GM19043 (cell line): ENCODE data around the gene TRMU.
"Not testable (repeated sequence)": the region's sequence is repeated elsewhere in the genome, so short reads cannot be mapped to it uniquely, and the experiment has no call there.

Source experiments
- ATAC-seq: cut with Tn5 transposase; IDR thresholded peaks from one replicate; pipeline ENCODE4 v1.9.1; 2021; ENCODE audit warnings: low read depth; ENCODE audit not compliant: unreplicated experiment

Gene TRMU

DNA sequence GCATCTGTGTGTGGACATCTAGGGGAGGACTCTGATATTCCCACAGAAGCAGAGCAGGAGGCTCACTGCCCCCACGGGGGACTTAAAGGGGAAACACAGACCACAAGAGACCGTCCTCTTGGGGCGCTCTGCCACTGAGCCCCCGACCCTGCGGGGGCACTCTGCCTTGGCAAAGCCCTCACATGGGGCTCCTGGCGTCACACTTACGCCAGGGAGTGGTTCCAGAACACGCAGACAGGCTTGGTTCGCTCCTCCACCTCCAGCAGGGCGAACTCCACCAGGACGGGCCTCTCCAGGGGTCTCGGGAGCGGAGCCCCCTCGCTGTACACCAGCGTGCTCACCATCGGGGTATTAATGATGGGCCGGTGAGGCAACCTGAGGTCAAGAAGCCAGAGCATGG is 45.1 kb downstream of the TRMU start:
- ATAC-seq = no peak

DNA sequence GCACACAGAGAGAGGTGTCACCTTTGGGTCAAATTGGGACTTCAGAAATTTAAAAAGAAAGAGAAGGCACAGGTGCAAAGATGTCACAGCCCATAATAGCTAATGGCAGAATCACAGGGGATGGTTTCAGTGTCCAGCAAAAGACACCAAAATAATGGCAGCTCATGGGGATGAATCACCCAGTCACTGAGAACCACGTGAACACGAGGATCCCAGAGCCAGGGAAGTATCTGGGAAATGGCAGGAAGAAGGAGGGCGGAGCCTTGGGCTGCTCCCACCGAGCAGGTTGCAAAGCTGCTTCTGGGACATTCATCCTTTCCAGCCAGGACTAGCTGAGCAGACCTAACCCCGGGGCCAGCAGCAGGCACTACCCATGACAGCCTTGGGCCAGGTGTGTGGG is 45.6 kb downstream of the TRMU start:
- no peak for ATAC-seq

DNA sequence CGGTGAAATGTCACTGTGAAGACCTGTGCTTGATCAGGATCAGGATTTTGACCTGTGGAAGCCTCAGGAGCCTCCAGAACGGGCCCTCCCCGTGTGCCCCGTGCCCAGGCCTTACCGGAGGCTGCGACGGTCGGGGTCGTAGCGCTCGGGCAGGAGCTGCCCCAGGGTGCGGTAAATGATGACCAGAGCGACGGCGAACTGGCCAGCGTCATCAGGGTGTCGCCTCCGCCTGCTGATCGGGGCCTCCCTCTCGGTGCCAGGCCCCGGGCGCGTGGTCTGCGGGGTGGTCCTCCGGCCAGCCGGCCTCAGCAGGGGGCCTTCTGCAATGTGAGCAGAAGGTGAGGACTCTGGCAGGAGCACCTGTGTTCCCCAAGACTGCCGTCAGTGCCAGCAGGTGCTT is 46.2 kb downstream of the TRMU start:
- no peak for ATAC-seq

DNA sequence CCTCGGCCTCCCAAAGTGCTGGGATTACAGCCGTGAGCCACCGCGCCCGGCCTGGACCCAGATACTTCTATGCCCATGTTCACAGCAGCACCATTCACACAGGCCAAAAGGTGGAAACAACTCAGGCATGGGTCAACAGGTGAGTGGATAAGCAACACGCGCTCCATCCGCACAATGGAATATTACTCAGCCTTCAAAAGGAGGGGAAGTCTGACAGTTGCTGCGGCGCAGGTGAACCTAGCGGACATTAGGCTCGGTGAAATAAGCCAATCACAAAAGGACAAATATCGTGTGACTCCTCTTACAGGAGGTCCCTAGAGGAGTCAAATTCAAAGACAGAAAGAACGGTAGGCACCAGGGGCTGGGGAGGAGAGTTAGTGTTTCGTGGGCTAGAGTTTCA is 47.0 kb downstream of the TRMU start:
- ATAC-seq = no peak

DNA sequence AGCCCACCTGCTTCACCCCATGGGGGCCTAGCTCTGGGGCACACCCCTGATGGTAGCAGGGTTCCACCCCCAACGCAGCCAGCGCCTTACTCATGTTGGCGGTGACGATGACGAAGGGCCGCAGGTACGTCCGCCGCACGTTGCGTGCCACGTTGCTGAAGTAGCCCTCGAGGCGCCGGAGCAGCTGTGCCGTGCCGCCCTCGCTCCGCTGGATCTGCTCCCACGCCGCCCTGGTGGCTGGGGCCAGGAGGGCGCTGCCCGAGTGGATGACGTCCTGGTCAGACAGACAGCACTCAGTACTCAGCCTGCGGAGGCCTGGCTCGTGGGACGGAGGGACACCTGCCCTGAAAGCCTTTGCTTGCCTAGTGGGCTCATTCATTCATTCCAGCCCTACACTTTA is 50.8 kb downstream of the TRMU start:
- ATAC-seq = no peak

DNA sequence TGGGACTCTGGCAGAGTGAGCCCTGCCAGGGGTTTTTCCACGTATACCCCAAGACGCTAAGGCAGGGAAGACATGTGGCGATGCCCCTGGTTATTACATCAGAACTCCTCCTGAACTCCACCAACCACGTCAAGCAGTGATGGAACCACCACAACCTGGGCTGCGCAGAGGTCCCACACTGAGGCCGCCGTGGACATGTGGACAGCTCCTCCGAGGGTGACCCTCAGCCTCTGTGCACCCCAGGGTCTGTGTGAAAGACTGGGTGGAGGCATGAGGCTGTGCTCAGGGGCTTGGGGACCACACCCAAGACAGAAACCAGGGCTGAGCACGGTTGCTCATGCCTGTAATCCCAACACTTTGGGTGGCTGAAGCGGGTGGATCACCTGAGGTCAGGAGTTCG is 52.2 kb downstream of the TRMU start:
- no peak for ATAC-seq

DNA sequence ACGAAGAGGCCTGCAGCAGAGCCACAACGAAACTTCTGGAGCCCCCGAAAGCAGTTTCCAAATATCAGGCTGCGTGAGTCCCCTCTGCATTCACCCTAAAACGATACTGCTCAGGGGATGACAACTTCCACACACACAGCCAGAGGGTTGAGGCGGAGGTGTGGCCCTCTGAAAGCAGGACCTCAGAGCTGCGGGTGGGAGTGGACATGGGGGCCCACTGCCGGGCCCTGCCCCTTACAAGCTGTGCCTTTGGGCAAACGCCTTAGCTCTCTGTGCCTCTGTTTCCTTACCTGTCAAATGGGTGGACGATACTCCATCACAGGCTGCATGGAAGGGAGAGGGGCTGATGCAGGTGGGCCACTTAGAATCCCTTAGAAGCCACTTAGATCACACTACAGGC is 53.1 kb downstream of the TRMU start:
- ATAC-seq = no peak

DNA sequence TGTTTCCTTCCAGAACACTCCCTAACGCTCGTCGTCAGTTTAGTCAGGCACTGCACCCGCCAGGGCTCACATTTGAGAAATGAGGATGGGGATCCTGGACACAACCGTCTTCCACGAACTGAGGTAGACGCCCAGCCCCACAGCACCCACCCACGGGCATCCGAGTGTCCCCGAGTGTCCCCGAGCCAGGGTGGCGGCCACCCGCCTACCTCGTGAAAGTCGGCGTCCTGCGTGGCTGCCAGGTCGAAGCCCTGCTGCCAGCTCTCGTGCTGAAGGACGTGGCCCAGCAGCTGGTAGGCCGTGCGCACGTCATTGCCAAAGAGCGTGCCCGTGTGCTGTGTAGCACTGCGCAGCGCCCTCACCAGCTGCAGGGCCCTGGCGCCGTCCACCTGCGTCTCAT is 53.6 kb downstream of the TRMU start:
- no peak for ATAC-seq

DNA sequence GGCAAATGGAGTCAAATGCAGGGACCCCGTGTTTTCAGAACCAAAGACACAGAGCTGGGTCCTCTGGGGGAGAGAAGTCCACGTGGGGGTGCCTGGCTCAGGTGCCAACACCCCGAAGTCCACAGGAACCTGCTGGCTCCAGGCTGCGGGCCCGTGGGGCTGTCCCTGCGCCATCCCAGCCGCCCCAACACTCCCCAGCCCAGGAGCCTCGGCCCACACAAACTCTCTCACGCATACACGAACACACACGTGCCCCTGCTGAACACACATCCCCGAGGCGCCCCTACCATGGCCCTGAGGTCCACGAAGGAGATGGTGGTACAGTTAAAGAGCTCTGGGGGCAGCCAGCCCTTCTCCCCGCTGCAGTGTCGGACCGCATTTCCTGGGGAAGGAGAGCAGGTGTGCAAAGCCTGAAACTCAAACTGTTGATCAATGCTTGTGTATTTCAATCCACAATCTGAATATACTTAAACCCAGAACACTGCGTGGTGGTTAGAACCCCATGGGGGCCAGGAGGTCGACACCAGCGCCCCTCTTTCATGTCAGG is 54.7 kb downstream of the TRMU start:
- ATAC-seq = no peak

DNA sequence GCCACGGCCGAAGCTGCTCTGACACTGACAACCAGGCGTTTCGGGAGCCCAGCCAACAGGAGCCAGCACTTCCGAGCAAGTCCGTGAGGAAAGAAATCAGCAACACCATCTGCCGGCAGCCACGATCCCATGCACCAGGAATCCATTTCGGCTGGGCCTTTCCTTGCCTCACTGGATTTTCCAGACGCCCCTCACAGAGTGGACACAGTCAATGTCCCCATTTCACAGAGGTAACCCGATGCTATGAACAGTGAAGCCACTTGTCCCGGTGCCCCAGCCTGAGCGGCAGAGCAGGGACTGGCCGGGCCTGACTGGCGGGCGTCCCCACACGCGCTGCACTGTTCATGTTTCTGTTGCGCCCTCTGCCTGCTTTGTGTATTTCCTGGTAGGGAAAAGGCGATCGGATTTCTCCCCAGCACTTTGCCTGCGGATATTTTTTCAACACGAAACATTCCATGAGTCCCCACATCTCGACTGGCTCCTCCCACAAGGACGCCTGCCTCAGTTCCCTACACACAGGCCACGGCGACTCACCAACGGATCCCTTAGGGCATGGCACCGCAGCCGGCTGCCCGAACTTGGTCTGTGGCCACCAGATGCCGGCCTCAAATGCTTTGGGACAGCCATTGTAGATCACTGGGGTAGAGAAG is 55.3 kb downstream of the TRMU start:
- ATAC-seq = no peak

DNA sequence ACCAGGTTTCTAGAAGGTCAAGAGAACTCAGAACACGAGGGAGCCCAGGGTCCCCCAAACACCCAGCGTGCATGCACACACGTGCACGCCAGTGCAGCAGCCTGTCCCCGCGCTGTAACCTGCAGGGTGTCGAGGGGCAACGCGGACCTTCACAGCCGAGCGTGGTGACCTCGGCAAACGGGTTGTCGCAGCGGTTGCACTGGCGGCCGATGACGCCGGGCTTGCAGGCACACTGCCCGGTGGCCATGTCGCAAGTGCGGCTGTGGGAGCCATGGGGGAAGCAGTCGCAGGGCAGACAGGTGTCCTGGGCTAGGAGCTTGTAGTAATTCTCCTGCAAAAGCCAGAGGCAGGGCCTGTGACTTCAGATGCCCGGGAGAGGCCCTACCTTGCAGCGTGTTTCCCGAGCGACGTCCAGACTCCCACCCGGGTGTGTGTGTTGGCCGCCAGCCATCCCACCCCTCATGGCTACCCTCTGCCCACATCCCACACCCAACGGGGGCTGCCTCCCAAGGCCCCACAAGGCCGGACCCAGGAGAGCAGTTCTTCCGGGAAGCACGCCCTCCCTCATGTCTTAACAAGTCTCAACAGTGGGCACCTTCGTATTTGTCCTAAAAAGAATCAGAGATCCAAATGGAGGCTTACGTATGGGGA is 56.1 kb downstream of the TRMU start:
- ATAC-seq = no peak

DNA sequence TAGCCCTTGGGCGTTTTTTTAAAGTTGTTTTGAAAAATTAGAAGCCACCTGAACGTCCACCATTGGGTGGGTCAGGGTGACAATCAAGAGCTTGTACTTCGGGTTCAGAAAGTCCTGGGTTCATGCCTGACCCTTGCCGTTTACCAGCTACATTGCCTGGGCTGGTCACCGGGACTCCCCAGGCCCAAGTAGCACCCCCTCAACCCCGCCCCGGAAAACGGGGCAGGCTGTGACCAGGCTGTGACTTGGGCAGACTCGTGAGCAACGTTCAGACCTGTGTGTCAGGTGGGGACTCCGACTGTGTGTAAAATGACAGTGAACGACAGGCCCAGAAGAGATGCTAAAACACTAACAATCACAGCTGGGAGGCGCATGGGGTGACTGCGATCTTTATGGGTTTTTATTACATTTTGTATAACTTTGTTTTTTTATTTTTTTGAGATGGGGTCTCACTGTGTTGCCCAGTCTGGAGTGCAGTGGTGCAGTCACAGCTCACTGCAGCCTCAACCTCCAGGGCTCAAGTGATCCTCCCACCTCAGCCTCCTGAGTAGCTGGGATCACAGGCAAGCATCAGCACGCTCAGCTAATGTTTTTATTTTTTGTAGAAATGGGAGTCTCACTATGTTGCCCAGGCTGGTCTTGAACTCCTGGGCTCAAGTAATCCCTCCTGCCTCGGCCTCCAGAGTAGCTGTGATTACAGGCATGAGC is 56.8 kb downstream of the TRMU start:
- ATAC-seq = no peak

DNA sequence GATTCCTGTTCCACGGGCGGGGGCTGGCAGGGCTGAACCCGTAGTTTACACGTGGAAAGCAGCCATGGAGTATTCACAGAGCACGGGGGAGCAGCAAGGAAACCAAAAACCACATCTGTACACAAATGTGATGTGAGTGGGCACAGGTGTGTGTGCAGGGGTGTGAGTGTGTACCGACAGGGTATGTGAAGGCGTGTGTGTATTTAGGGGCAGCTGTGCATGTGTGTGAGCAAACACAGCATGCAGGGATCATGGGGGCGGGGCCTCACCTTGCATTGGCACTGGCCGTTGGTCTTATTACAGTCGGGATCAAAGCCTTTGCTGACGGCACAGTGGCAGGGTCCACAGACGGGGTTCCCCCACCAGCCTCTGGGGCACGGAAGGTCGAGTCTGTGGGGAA is 58.4 kb downstream of the TRMU start:
- no peak for ATAC-seq

DNA sequence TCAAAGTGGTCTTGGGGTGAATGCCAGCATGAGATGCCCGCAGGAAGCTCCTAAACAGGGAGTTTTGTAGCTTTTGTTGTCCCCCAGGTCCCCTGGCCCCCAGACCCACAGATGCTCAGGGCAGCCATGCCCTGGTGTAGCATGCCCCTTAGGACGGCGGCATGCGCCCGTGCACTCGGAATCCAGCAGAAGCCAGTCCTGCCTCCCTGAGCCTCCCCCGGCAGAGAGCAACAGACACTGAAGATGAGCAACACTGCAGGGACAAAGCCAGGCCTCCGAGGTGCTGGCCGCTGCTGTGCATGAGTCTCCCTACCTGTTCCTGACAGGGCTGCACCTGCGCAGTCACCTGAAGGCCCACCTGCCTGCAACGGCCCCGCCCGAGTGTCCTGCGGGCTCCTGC is 59.1 kb downstream of the TRMU start:
- no peak for ATAC-seq

DNA sequence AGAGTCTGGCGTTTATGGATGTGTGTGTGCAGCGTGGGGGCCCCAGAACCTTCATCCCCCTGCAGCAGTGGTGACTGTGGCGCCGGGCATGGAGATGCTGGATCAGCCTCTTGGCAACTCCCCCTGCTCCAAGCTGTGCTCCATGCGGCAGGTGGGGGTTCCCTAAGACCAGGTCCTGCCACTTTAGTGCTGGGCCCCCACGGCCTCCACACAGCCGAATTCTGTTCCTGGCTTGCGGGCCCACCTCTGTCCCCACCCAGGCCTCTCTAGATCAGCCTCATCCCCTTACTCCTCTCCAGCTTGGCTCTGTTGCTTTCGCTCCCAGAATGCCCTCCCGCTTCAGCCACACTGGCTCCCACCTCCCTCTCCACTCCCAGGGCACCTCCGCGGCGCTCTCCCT is 59.6 kb downstream of the TRMU start:
- ATAC-seq = no peak

DNA sequence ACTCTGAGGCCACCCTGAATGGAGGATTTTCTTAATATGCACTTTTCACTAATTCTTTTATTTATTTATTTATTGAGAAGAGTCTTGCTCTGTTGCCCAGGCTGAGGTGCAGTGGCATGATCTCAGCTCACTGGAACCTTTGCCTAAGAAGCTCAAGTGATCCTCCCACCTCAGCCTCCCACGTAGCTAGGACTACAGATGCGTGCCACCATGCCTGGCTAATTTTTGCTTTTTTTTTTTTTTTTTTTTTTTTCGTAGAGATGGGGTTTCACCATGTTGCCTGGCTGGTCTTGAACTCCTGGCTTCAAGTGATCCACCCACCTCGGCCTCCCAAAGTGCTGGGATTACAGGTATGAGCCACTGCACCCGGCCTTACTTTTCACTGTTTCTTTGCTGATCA is 61.5 kb downstream of the TRMU start:
- not testable (repeated sequence) for ATAC-seq

DNA sequence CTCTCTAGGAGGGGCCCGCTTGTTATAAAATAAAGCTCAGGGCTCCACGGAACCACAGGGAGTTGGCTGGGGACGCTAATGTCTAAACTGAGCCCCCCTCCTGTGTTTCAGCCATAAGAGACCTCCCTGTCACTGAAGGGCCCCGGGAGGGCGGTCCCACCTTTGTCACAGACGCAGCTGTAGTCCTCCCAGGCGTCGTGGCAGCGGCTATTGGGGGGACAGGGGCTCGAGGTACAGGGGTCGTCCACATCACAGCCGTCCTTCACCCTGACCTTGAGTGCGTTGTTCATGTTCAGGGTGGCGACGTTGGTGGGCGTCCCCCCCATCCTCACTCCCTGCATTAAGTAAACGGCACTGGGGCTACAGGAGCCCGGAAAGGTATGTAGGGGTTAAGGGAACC is 62.0 kb downstream of the TRMU start:
- ATAC-seq = no peak

DNA sequence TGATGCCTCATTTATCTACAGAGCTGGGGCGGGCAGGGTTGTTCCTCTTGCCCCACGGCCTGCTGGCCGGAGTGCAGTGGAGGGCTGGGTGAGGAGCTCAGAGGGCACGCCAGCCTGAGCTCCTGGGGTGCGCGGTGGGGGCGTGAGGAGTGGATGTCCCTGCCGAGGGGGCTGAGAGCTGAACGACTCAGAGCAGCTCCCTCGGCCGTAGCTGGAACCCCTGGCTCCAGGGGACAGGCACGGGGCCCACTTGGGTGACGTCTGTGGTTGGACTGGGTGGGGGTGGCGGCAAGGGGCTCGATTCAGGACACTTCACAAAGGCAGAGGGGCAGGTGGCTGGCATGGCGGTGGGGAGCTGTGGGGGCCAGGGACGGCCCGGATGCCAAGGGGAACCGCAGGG is 62.4 kb downstream of the TRMU start:
- ATAC-seq = no peak

DNA sequence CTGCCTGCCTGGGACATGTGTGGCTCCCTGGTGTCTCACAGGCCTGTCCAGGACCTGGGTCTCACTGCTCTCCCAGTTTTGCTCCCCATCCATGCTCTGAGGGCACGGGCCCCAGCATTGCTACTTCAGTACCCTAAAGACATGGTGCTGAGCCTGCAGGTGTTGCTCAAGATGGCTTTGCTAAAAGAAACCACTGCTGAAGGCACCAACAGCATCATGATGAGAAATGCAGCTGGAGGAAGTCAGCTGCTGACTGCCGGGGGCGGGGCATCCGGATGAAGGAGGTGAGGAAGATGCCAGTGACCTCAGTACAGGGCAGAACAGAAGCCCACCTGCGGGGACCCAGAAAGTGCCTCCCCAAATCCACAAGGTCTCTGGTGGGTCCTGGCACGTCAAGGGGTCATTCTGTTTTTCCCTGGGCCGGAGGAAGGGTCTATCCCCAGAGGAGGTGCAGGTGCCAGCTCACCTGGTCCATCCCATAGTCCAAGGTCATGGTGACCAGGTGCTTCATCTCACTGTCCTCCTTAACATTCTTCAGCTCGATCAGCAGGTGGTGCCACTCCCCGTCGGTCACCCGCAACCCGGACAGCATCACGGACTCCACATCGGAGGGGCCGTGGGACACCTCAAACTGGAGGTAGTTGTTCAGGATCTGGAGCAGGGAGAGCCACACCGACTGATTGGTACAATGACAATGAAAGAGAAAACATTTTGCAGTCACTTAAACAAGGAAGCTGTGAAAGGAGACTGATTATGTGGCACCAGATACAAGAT is 63.9 kb downstream of the TRMU start:
- ATAC-seq = no peak

DNA sequence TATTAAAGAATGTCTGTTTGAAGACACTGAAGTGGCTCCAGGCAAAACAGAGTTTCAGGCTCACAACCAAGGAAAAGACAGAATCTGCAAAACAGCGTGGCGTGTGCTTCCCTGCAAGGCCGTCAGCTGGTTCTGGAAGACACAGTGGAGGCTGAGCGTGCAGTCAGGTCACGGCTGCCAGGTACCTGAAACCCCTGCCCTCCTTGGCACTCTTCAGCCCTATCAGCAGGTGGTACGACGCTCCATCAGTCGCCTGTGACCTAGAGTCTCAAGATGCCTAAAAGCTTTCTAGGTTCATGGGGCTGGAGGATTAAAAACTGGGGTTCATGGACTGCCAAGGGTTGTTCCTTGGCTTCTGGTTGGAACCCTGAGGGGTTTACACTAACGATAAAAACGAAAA is 65.9 kb downstream of the TRMU start:
- ATAC-seq = no peak

DNA sequence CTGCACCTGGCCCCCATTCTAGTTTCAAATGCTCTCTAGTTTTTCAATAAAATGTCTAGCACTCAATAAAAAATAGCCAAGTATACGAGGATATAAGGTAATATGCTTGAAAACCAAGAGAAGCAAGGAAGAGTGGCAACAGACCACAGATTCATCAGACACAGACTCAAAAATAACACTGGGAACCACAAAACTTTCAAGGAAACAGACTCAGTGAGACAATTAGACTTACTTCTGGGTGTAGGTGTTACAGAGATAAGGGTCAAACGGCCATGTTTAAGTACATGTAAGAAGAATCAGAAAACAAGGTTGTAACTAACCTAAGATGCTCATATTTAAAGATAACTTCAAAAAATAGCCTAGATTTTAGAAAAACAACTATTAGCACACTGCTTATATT is 67.0 kb downstream of the TRMU start:
- ATAC-seq = no peak
